Skin of body (tissue), 2 donors: ENCODE data around the gene NTHL1. TPM values are rescaled to one million over a fixed set of nuclear protein-coding genes. Genes with fewer than 3 reads are reported as not detected.

Source experiments
- DNase-seq: peaks from one replicate; lab custom pipeline; 2025; lab: John Stamatoyannopoulos, UW
- total RNA-seq: library from RNA; depleted of rRNA; stranded (reverse); fragments of >200 nt; gene quantifications from one replicate; pipeline ENCODE4 v1.2.3, GENCODE V29; 2014

Gene NTHL1
- 14.8 TPM for total RNA-seq

DNA sequence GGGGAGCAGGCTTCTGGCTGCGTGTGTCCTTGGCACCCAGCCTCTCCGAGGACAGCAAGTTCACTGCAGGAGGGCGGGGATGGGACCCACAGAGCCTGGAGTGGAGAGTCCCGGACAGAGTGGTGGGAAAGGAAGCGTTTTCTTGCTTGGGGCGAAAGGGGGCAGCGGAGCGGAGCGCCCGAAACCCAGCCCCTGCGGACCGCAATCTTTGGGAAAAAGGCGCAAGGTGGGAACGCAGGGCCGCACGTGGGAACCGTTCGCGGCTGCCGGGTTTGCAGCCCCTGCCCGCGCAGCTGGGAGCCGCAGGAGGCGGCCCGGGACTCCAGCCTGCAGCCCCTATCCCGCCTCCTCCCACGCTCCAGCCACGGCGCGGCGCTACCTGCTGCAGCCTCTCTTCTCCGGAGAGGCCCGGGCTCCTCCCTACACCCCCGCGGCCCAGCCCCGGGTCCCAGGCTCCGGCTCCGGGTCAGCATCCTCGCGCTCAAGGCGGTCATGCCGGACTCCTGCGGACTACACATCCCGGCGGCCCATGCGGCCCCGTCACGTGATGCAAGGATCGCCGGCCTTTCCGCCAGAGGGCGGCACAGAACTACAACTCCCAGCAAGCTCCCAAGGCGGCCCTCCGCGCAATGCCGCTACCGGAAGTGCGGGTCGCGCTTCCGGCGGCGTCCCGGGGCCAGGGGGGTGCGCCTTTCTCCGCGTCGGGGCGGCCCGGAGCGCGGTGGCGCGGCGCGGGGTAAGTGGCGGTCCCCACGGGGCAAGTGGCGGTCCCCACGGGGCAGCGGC is at the start of gene NTHL1, which contains the start of gene TSC2:
NTHL1 (minus strand) TSS at position 505 of the 786 bp plus-strand sequence; CDS start at position 494, 11 bp downstream.
TSC2 (plus strand) TSS at position 656 of the 786 bp plus-strand sequence. CDS start 631 bp downstream, outside the sequence.
- DNase-seq: peak; percentile 82

DNA sequence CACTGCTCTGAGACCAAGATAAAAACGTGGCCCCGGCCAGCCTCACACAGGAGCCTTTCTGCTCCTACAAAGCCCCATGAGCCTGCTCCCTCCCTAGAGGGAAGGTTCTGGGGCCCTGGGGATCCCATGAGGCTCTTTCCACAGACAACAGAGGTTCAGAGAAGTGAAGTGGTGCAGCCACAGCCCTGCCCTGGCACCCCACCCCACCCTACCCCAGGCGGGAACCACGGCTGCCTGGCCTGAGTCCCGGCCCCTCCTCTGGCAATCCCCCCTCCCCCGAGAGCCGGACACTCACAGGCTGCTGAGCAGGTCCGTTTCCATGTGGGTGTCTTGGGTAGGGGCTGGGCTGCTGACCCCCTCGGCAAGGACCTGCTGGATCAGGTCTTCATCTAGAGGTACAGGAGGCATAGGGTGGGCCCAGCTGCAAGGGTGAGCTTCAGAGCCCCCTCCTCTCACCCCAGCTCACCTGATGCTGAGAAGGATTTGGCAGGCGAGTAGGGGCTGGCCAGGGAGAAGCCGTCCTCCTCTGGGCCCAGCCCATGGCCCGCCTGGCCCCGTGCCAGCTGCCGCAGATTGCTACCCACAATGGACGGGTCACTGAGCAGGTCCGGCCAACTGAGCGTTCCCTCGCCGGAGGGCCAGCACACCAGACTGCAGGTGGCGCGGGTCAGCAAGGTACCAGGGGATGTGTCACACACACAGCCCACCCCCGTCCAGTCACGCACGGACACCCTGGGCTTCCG is 49.4 kb upstream of the NTHL1 start:
- DNase-seq: no peak

DNA sequence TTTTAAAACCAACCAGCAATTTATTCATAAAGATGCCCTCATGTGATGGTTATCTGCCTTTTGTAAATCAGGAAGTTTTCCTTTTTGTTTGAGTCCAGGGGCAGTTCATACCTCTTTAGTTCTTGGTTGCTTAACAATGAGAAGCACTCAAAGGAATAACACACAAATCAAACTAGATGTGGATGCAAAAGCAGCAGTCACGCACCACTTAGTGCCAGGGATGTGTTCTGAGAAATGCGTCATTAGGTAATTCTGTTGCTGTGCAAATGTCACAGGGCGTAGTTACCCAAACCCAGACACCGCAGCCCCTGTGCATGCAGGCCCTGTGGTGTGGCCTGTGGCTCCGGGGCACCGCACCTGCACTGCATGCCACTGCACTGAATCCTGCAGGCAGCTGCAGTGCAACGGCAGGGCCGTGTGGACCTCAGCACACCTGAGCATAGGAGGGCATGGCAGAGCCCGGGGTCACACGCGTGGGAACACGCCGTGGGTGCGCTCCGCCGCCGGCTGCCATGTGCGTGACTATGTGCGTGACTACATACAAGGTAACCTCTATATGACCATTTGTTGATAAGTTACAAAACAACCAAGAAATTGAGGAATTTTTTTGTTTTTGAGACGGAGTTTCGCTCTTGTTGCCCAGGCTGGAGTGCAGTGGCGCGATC is 48.4 kb upstream of the NTHL1 start:
- DNase-seq: no peak

DNA sequence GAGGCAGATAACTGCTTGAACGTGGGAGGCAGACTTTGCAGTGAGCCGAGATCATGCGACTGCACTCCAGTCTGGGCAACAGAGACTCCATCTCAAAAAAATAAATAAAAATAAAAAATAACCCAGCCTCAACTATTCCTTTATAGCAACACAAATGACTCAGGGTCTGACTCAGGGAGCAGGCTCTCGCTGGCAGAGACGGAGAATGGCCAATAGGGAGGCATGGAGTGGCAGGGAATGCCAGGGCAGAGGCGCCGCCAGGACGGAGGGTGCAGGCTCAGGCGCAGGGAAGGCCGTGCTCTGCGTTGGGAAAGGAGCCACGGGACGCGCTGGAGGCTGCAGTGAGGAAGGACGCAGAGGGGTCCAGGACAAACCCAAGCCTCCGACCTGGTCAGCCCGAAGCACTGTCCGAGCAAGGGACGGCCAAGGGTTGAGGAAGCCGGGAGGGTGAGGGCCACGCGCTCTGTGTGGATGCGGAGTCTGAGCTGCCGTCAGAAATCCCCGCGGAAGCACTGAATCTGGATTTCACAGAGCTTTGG is 47.8 kb upstream of the NTHL1 start:
- DNase-seq: no peak

DNA sequence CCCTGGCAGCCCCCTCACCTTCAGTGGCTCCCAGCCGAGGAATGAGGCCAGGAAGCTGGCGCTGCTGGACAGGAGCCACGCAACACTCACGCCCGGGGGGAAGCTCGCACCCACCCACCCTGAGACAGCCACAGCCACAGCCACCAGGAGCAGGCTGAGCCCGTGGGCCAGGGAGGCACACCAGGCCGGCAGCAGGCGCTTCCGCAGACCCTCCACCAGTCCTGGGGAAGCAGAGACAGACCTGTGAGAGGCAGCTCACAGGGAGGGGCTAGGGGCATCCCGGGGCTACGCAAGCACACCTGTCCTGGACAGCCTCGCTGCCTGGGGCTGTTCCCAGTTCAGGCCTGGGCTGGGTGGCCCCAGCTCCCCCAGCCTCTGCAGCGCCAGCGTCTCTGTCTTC is 46.2 kb upstream of the NTHL1 start:
- no peak for DNase-seq

DNA sequence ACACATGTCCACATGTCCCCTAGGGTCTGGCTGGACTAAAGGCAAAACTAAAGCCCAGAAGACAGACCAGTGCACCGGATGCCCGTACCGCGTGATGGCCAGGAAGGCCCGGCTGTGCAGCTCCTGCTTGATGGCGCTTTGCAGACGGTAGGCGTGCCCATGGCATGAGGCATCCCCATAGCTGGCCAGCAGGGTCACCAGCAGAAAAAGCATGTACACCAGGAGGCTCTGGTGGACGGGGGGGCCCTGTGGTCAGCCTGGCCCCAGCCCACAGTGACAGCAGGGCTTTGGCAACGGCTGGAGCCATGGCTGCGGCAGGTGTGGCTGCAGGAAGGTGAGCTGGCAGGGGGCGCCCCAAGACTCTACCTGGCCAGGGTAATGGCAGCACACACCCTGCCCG is 45.2 kb upstream of the NTHL1 start:
- no peak for DNase-seq

DNA sequence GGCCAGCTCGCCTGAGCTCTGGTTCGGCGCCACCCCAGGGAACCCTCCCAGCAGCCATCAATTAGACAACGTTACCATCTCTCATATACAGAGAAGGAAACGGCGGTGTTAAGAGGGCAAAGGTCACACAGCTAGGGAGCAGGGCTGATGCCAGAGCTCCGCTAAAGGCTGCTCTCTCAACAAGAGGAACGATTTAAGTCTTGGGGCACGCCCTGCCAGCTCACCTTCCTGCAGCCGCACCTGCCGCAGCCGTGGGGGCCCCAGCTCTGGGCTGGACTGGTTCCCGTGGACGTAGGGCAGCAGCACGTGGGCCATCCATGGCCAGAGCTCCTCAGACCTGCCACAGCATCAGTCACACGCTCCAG is 44.6 kb upstream of the NTHL1 start:
- DNase-seq: no peak

DNA sequence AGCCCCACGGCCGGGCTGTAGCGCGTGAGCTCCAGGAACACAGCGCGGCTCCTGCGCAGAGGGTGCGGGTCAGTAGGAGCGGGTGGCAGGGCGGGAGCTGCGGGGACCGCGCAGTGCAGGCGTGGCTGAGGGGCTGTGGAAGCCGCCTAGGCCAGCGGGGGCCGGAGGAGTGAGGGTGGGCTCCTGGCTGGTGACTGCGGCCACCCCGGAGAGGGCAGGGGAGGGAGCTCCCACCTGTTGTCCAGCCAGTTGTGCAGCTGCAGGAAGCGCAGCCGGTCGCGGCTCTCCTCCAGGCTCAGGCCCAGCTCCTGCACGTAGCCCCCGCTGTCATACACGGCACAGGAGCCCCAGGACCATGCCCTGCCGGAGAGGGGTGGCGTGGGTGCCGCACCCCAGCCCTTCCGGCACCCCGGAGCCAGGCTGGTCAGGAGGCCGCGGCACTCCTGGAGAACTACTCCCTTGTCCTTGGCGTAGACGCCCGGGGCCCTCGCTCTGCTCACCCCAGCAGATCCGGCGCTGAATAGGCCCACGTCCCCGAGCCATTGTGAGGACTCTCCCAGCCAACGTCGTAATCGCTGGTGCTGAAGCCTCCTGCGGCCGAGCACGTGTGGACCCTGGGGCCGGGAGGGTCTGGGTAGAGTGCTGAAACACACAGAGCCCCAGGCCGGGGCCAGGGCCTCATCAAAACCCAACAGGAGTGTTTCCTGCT is 44.1 kb upstream of the NTHL1 start:
- no peak for DNase-seq

DNA sequence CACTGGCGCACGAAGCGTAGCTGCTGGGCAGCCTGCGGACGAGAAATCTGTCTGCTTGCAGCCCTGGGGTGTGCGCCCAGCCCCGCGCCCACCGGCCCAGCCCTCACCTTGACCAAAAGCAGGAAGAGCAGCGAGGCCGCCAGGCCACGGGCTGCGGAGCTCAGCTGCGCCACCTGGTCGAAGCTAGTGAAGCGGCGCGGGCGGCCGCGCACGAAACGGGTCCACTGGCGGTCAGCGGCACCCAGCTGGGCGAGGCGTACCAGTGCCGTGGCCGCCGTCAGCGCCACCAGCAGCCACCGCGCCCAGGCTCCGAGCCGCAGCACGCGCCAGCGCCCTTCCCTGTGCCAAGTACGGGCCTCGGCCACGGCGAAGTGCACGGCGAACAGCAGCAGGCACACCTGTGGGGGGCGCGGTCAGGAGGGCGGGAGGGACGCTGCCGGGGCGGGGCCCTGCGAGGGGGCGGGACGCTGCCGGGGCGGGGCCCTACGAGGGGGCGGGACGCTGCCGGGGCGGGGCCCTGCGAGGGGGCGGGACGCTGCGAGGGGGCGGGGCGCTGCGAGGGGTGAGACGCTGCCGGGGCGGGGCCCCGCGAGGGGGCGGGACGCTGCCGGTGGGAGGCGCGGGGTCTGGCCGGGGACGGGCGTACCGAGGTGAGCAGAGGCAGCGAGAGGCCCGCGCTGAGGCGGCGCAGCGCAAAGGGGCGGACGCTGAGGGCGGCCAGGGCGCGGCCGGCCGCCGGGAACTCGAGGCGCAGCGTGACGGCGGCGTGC is 43.3 kb upstream of the NTHL1 start:
- DNase-seq: peak; percentile 37

DNA sequence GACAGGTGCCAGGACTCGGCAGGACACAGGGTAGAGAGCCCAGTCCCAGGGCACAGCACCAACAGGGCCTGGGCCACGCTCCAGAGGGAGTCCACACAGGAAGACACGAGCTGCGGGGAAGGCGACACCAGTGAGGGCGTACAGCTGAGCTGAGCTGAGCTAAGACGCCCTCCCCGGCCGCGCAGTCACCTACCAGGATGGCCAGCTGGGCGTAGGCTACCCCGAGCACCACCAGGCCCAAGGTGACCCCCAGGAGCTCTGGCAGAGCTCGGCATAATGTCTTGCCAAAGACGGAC is 42.8 kb upstream of the NTHL1 start:
- no peak for DNase-seq

DNA sequence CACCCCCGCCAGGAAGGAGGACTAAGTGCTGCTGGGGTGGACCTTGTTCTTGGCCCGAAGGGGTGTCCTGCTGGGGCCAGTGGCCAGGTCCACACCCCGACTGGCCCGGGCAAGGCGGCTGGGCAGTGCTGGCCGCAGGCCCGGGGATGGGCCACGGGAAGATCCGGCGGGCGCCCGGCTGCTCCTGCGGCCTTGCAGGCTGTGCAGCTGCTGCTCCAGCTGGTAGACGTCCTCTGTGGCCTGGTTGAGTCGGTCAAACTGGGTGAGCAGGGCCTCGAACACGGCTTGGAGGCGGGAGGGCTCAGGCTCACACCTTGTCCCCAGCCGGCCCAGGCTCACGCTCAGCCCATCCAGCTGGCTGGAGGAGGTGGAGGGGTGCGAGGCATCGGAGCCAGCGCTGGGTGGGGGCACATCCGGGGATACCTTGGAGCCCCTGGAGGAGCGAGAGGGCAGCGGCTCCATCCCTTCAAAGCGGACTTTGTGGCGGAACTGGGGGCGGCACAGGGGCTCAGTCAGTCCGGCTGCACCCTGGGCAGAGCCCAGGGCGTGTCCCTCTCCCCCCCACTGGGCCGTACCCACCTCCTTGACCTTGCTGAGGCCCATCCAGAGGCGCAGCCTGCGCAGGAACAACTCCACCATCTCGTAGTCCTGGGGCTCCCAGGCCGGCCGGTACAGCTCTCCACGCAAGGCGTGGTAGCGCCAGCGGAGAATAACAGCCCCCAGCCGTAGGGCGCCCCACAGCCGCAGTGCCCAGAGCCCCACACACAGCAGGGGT is 42.3 kb upstream of the NTHL1 start:
- no peak for DNase-seq

DNA sequence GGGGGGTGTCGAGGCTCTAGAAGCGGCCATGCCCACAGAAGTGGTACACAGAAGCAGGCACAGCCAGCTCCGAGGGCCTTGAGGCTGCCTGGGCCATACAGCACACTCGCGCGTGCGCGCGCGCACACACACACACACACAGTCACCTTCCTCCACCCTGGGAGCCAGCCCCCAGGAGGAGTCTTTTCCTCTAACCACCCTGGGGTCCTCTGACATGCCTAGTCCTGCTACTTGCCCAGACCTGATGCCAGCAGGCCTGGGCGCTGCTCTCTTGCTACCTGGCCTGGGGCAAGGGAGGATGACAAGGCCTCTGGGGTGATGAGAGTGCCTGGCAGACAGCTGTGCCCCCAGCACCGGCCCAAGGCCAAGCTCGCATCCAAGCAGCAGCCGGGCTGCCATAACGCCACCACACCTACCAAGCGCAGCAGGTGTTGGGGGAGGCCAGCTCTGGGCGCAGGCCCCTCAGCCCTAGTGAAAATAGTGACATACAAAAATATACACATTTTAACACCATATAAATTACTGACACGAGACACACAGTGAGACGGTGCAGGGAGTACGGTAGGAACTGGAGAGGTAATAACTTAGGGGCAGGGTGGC is 41.2 kb upstream of the NTHL1 start:
- DNase-seq: no peak

DNA sequence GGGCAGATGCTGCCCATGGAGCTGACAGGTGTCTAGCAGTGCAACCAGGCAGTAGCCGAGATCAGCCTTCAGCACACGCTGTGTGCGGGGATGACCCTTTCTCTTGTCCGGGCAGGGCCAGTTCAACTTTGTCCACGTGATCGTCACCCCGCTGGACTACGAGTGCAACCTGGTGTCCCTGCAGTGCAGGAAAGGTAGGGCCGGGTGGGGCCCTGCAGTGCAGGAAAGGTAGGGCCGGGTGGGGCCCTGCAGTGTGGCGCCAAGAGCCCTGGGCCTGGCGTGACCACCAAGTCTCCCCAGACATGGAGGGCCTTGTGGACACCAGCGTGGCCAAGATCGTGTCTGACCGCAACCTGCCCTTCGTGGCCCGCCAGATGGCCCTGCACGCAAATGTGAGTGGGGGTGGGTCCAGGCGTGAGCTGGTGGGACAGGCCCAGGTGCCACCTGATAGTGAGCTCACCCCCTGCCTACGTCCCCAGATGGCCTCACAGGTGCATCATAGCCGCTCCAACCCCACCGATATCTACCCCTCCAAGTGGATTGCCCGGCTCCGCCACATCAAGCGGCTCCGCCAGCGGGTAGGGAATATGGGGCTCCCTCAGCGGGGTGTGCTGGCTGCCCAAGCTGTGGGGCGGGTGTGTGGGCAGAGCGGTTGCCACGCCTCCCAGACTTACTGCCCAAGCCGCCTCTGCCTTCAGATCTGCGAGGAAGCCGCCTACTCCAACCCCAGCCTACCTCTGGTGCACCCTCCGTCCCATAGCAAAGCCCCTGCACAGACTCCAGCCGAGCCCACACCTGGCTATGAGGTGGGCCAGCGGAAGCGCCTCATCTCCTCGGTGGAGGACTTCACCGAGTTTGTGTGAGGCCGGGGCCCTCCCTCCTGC is 40.4 kb upstream of the NTHL1 start:
- no peak for DNase-seq

DNA sequence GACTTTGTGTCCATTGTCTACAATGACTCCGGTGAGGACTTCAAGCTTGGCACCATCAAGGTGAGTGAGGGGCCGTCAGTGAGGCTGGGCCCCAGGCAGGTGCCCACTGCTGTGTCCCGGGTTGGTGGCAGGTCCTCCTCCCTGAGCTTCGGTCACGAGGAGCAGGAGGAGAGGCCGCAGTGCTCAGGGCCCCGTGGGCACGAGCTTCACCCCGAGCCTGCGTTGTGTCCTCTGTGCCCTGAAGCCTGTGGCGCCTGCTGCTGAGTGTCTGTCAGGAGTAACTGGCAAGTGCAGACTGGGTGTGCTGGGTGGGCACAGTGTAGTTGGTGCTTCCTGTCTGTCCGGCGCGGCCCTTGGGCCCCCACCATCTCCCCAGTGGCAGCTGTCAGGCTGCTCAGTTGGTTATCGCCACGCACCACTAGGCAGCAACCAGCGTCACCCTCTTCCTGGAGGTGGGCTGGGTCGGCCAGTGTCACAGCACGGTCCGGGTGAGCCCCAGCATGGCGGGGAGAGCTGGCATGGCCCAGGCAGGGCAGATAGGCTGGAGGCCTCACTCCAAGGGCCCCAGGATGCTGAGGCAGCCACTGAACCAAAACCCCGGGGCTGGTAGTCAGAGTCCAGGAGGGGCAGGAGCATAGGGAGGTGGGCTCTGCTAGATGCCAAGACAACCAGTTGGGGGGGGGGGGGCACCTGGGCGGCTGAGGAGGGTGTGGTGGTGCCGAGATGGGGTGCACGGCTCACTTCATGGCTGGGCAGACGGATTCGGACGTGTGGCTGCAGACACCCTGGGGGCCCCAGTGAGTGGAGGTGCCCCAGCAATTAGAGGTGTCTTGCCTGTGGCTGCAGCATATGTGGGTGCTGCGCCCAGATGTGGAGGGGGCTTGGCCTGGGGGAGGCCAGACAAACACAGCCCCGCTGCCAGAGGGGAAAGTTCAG is 39.4 kb upstream of the NTHL1 start:
- DNase-seq: no peak

DNA sequence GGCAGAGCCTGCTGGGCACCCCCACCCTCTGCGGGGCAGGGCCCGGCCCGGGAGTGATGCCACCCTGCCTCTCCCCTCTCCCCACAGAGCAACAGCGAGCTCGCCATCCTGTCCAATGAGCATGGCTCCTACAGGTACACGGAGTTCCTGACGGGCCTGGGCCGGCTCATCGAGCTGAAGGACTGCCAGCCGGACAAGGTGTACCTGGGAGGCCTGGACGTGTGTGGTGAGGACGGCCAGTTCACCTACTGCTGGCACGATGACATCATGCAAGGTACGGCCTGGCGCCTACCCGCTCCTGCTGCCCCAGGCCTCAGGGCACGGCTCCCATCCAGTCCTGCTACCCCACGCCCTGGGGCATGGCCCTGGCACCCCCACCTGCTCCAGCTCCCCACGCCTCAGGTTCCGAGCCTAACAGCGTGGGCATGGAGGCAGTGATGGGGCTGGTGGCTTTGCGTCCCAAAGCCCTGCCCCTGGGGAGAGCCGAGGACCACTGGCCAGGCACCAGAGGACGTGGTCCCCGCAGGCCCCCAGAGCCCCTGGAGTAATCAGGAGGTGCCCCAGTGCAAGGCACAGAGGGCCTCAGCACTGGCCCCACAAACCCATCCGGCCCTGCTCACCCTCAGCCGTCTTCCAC is 38.6 kb upstream of the NTHL1 start:
- DNase-seq: no peak

DNA sequence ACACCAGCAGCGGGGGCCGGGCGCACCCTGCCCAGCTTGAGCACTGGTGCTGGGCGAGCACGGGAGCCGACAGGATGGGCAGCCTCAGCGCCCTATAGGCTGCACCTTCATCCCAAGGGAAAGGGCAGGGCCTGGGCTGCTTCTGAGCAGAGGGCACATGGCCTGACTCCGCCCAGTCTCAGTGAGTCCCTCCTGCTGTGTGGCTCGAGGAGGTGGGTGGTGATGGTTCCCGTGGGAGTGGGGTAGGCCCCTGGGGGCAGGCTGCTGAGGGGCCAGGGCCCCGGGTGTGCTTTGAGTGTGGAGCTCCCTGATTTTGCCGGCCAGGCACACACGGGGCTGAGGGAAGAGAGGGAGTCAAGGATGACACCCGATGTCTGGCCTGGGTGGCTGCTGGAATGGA is 38.0 kb upstream of the NTHL1 start:
- DNase-seq: no peak
